GM12865 (cell line): ENCODE results near the gene RPS6KA2.

Experiments
- DNase-seq: peaks from one replicate; pipeline ENCODE4 v3.0.0; 2010; ENCODE audit warnings: low read depth
- H3K4me3 ChIP-seq: 2 replicates; pipeline ENCODE4 v1.5.1; 2011; ENCODE audit warnings: mild to moderate bottlenecking, low read depth, low read length, control low read depth
- CTCF ChIP-seq: IDR thresholded peaks from 2 replicates; pipeline ENCODE4 v1.5.1; 2011; ENCODE audit warnings: low read length, control low read depth, low read depth, inconsistent platforms; ENCODE audit not compliant: insufficient read depth; ENCODE audit errors: missing control alignments

RPS6KA2 gene

GRCh38 chr6:166469426-166469961 lies 157.6 kb downstream of the RPS6KA2 start:
- no peak overlapping the region for H3K4me3 ChIP-seq
- no peak for DNase-seq
- no peak for TF ChIP-seq CTCF

GRCh38 chr6:166467436-166468000 lies 159.5 kb downstream of the RPS6KA2 start:
- H3K4me3 ChIP-seq, result no peak overlapping the region
- no peak for TF ChIP-seq CTCF
- DNase-seq, result no peak

- no peak for TF ChIP-seq CTCF
- H3K4me3 ChIP-seq, result no peak overlapping the region
- no peak for DNase-seq
Observed at GRCh38 chr6:166466178-166467122, 160.6 kb downstream of the RPS6KA2 start.

GRCh38 chr6:166465671-166466087 lies 161.4 kb downstream of the RPS6KA2 start:
- no peak for TF ChIP-seq CTCF
- H3K4me3 ChIP-seq, result no peak overlapping the region
- no peak for DNase-seq

GRCh38 chr6:166465003-166465399 lies 162.1 kb downstream of the RPS6KA2 start:
- H3K4me3 ChIP-seq, result no peak overlapping the region
- no peak for DNase-seq
- TF ChIP-seq CTCF, result no peak

GRCh38 chr6:166464068-166465002 lies 162.7 kb downstream of the RPS6KA2 start:
- no peak for TF ChIP-seq CTCF
- DNase-seq, result no peak
- H3K4me3 ChIP-seq, result no peak overlapping the region
